Astrocyte of the cerebellum (primary cell): Measurements from ENCODE around the gene TNKS1BP1.

ENCODE experiments used
- DNase-seq: peaks from one replicate; pipeline ENCODE4 v3.0.0-alpha.2; 2011; ENCODE audit warnings: low read depth
- H3K4me3 ChIP-seq: 2 replicates; pipeline ENCODE4 v1.5.1; 2011; ENCODE audit warnings: mild to moderate bottlenecking, low read depth, low read length, moderate library complexity
- in situ Hi-C: cut with HindIII; loops from 2 replicates; pipeline ENCODE4 v1.10.0; 2017; ENCODE audit warnings: low sequenced_read_pairs
- TF ChIP-seq, protein P1 (sequence below): IDR thresholded peaks from 2 replicates; pipeline ENCODE4 v1.5.1; 2012; ENCODE audit warnings: low read length, low read depth, moderate library complexity, mild to moderate bottlenecking; ENCODE audit errors: missing control alignments

TNKS1BP1 gene

GRCh38 chr11:57262157-57262556 is 62.6 kb downstream of the TNKS1BP1 start:
- in situ Hi-C loops: no loop called here
- TF ChIP-seq, protein P1, sequence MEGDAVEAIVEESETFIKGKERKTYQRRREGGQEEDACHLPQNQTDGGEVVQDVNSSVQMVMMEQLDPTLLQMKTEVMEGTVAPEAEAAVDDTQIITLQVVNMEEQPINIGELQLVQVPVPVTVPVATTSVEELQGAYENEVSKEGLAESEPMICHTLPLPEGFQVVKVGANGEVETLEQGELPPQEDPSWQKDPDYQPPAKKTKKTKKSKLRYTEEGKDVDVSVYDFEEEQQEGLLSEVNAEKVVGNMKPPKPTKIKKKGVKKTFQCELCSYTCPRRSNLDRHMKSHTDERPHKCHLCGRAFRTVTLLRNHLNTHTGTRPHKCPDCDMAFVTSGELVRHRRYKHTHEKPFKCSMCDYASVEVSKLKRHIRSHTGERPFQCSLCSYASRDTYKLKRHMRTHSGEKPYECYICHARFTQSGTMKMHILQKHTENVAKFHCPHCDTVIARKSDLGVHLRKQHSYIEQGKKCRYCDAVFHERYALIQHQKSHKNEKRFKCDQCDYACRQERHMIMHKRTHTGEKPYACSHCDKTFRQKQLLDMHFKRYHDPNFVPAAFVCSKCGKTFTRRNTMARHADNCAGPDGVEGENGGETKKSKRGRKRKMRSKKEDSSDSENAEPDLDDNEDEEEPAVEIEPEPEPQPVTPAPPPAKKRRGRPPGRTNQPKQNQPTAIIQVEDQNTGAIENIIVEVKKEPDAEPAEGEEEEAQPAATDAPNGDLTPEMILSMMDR: no peak
- H3K4me3 ChIP-seq: no peak overlapping the region
- DNase-seq: no peak

DNA sequence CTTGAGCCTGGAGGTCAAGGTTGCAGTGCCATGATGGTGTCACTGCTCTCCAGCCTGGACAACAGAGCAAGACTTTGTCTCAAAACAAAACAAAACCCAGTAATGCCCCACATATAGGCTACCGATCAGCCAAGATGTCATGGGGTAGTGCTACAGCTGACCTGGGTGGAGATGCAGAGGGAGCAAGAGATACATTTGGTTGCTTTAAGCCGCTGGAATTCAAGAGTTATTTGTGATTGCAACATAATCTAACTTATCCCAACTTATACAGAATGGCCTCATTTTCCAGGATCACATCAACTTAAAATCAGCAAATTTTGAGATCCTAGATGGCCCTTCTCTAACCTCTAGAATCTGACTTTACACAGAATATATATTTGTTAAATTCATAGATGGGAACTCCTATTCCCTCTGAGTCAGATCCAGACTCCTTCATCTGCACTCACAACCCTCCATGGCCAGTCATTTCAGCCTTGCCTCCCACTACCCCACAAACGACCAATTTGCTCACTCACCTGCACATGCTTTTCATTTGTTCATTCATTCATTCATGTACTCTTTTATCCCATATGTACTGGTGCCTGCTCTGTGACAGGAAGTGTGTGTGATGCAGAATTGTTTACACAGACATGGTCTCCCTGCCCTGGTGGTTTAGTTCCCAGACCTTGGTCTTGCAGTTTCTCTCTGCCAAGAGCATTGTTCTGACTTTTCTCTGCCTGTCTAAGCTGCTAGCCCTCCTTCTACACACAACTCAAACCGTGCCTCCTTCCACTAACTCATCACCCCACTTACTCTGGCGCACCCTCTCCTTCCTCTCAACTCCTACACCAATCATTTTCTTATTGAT is 63.6 kb downstream of the TNKS1BP1 start:
- no peak for DNase-seq
- no peak overlapping the region for H3K4me3 ChIP-seq
- in situ Hi-C loops: no loop called here
- TF ChIP-seq, protein P1: no peak

DNA sequence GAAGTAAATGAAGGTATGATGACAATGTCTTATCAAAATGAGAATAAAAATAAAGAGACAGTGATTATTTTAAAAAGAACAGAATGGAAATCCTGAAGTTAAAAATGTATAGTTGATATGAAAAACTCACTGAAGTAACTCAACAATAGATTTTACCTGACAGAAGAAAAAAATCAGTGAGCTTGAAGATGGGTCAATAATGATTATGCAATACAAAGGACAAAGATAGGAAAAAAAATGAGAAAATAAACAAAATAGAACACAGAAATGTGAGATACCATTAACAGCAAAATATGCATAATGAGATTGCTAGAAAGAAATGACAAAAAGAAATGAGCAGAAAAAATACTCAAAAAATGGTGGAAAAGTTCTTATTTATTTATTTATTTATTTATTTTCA is 68.6 kb downstream of the TNKS1BP1 start:
- in situ Hi-C loops: no loop called here
- H3K4me3 ChIP-seq: no peak overlapping the region
- TF ChIP-seq, protein P1: no peak
- no peak for DNase-seq

DNA sequence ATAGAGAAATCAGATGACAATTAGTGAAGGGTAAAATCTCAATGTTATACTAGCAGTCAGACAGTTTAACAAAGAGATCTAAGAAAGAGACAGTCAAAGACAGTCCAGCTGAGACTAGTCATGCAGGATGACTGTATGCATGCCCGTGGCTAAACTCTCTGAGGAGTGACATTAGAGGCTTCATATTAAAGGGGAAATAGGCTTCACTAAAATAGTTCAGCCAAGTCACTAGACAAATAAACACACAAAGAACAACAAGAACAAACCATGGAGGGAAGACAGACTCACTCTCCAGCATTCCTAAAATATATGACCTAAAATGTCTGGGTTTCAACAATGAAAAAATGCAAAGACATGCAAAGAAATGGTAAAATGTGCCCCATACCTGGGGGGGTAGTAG is 69.1 kb downstream of the TNKS1BP1 start:
- in situ Hi-C loops: no loop called here

DNA sequence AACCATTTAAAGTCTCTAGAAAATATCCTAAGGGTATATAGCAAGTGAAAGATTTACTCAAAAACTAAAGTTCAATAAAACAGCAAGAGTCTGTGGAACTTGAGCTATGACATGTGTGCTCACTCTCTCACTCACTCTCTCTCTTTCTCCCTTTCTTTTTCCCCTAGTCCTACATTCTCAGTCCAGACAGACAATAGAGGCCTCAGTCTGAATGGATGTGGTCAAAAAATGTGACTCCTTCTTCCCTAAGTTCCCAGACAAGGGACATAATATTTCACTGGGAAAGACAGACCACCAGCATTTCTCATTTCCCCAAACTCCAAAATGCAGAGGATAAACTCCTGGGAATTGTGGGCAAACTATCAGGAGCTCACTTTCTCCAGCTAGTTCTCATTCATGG is 70.1 kb downstream of the TNKS1BP1 start:
- DNase-seq: no peak
- H3K4me3 ChIP-seq: no peak overlapping the region
- TF ChIP-seq, protein P1: no peak
- in situ Hi-C loops: no loop called here

More for the DNA sequence above, 69.1 kb downstream of the TNKS1BP1 start:
- DNase-seq: peak; percentile 18
- TF ChIP-seq, protein P1: no peak
- no peak overlapping the region for H3K4me3 ChIP-seq

DNA sequence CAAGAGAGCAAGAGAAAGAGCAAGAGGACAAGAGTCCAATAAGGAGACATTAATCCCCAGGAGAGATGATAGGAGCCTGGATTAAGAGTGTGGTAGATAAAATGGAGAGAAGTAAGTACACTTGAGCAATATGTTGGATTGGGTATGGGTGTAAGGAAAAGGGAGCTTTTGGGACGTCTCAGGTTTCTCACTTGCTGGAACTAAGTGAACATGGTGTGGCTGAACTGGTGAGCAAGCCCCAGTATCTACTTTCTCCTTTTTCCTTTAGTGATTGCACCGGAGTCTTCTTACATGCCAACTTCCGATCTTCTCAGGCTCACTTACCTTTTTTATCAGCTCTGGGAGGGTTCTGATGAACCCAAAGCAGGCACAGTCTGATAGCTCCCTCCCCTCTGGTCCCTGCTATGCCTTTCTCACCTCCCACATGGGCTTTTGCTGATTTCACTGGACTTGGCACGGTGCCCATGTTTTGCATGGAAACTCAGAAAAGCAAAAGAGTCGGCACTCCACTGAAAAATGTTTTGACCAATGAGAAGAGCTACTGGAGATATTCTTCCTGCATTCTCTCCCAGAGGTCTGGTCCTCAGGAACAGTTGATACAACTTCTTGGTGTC is 73.2 kb downstream of the TNKS1BP1 start:
- TF ChIP-seq, protein P1: no peak
- H3K4me3 ChIP-seq: no peak overlapping the region
- in situ Hi-C loops: no loop called here
- DNase-seq: no peak
